ENCODE results near the gene MLST8. TPM values are rescaled to one million over a fixed set of nuclear protein-coding genes. Genes with fewer than 3 reads are reported as not detected.

Gene MLST8
- total RNA-seq, 1 experiment from 2014 or later, result 58.7 TPM

DNA sequence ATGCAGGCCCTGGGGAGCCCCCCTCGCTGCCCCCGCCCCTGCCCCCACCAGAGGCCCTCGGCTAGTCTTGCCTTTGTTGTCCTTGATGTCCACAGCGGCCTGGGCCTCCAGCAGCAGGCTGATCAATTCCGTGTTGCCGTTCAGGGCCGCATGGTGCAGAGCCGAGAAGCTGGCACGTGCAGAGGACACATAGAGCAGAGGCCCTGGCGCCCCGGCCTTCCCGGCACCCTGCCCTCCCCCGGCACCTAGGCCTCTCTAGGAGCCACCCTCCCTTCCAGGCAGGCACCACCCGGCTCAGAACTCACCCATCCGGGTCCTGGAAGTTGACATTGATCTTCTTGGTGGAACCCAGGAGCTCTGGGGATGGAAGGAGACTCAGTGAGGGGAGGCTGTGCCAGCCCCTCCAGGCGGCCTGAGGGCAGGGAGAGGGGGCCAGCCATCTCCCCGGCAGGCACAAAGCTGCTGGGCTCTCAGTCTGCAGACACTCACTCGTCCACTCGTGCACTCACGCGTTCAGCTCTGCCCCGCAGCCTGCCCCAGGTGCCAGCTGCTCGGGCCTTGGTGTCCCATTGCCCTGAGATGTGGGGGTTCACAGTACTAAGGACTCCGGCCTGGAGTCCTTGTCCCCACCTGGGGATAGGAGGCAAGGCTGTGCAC, 15.1 kb upstream of the MLST8 start (continued):
- TF ChIP-seq MAX (IDR thresholded peaks at IDR 0.05) (no peak), YY1 (IDR thresholded peaks at IDR 0.05; ENCODE audit: extremely low read depth, insufficient replicate concordance, low read depth, low read length) (no peak), TCF7L2 (IDR thresholded peaks at IDR 0.05; ENCODE audit: borderline replicate concordance, extremely low read depth, insufficient read depth, insufficient read length) (no peak), POLR2AphosphoS5 (IDR thresholded peaks at IDR 0.05; ENCODE audit: low read depth, low read length) (no peak)

GRCh38 chr16:2190659-2191445, 14.4 kb upstream of the MLST8 start:
- Histone ChIP-seq H3K9ac (ENCODE audit: low read length) (no peak overlapping the region), H3K27me3 (ENCODE audit: insufficient read depth, low read length) (no peaks in the 10 kb centered on the region), H3K4me2 (ENCODE audit: low read length) (no peak overlapping the region), H3K36me3 (ENCODE audit: control insufficient read depth in 1 of 2, insufficient read depth in 2 of 2, low read length in 2 of 2) (no peaks in the 10 kb centered on the region), H4K20me1 (ENCODE audit: insufficient read depth) (no peaks in the 10 kb centered on the region), H3K9me2 (ENCODE audit: insufficient read depth) (no peaks in the 10 kb centered on the region), H3K79me2 (ENCODE audit: insufficient read depth, low read length) (no peaks in the 10 kb centered on the region), H3K4me1 (ENCODE audit: control insufficient read depth in 1 of 2, insufficient read depth in 2 of 2, low read length in 2 of 2) (peaks cover 5 to 18% of the 10 kb centered on the region in 2 experiments), H3K27ac (ENCODE audit: low read depth, low read length) (no peak overlapping the region), H3K9me3 (ENCODE audit: control insufficient read depth in 1 of 2, insufficient read depth in 1 of 2, low read depth in 1 of 2, low read length in 2 of 2) (no peaks in the 10 kb centered on the region), H2AFZ (ENCODE audit: low read depth, low read length, poor library complexity, severe bottlenecking) (no peak overlapping the region), H3K4me3 (replicated peaks in 1 of 2; ENCODE audit: low read depth in 1 of 2, low read length in 2 of 2) (no peak overlapping the region)
- DNase-seq (ENCODE audit: low read depth, low spot score) (no peak), ATAC-seq (no peak)
- no peak for TF ChIP-seq EZH2 (IDR thresholded peaks at IDR 0.05)
- no peak for TF ChIP-seq CTCF (IDR thresholded peaks at IDR 0.05 in 2 of 3, conservative IDR thresholded peaks at IDR 0.05 in 1 of 3; ENCODE audit: borderline replicate concordance in 1 of 3, insufficient read depth in 1 of 3, low read depth in 2 of 3, low read length in 2 of 3)
- ChIA-PET CTCF (no interaction called here), POLR2A (interaction anchor here (1.2 kb wide), 1 partner anchor 35 kb away, joined by 3 read pairs; the partner anchor contains the start of gene TRAF7), RAD21 (ENCODE audit: low non-redundant PET in 1 of 2, low total read pairs in 2 of 2, uncharacterized antibody in 2 of 2, unreplicated experiment in 2 of 2) (no interaction called here)
- no TSS peak for BruUV-seq (replicated peaks)
- intact Hi-C loops (cut with micrococcal nuclease), result loop anchor here (10.0 kb wide), 1 partner anchor 314 kb away; no protein-coding TSS in a partner anchor
